HEK293T (cell line): ENCODE measurements around the gene TWSG1.

Experiments used
- ARNT ChIP-seq: fragments of 450-650 bp; IDR thresholded peaks from 2 replicates; pipeline ENCODE4 v1.6.1; 2017; ENCODE audit warnings: mild to moderate bottlenecking
- BHLHE40 ChIP-seq: fragments of 450-650 bp; IDR thresholded peaks from 2 replicates; pipeline ENCODE4 v1.6.1; 2016; ENCODE audit warnings: mild to moderate bottlenecking, moderate library complexity, borderline replicate concordance
- CTBP1 ChIP-seq: fragments of 450-650 bp; IDR thresholded peaks from 2 replicates; pipeline ENCODE4 v1.6.1; 2016; ENCODE audit warnings: borderline replicate concordance
- ELF4 ChIP-seq: fragments of 450-650 bp; IDR thresholded peaks from 2 replicates; pipeline ENCODE4 v1.6.1; 2017; ENCODE audit warnings: antibody characterized with exemption
- FOXK2 ChIP-seq: fragments of 450-650 bp; IDR thresholded peaks from 2 replicates; pipeline ENCODE4 v1.6.1; 2016; ENCODE audit warnings: mild to moderate bottlenecking
- FOXM1 ChIP-seq: fragments of 450-650 bp; IDR thresholded peaks from 2 replicates; pipeline ENCODE4 v1.6.1; 2017; ENCODE audit warnings: mild to moderate bottlenecking, borderline replicate concordance
- HDGF ChIP-seq: fragments of 450-650 bp; IDR thresholded peaks from 2 replicates; pipeline ENCODE4 v1.6.1; 2017; ENCODE audit warnings: antibody characterized with exemption, borderline replicate concordance
- L3MBTL2 ChIP-seq: fragments of 450-650 bp; conservative IDR thresholded peaks from 2 replicates; pipeline ENCODE4 v1.6.1; 2016; ENCODE audit warnings: mild to moderate bottlenecking
- NFRKB ChIP-seq: fragments of 450-650 bp; IDR thresholded peaks from 2 replicates; pipeline ENCODE4 v1.6.1; 2016; ENCODE audit warnings: mild to moderate bottlenecking, moderate library complexity
- SP1 ChIP-seq: fragments of 450-650 bp; IDR thresholded peaks from 2 replicates; pipeline ENCODE4 v1.6.1; 2017
- ZNF384 ChIP-seq: fragments of 450-650 bp; IDR thresholded peaks from 2 replicates; pipeline ENCODE4 v1.6.1; 2016

GRCh38 chr18:9329471-9329870 lies 5.1 kb upstream of the TWSG1 start:
- TF ChIP-seq L3MBTL2 (no peak), FOXK2 (no peak), SP1 (no peak), NFRKB (no peak), FOXM1 (no peak), CTBP1 (no peak), ELF4 (no peak), ARNT (no peak), BHLHE40 (no peak), HDGF (no peak), ZNF384 (no peak)
